ENCODE results near the gene PDE7B.

PDE7B gene

GRCh38 chr6:136069119-136069518 is 217.6 kb downstream of the PDE7B start:
- H2AFZ ChIP-seq (ENCODE audit: low read length) = no peak overlapping the region
- H3K27me3 ChIP-seq (ENCODE audit: insufficient read depth, low read length, poor library complexity, severe bottlenecking) = no peaks in the 10 kb centered on the region
- no peak overlapping the region for H3K4me3 ChIP-seq (ENCODE audit: low read length, poor library complexity, severe bottlenecking)
- no peaks in the 10 kb centered on the region for H3K9me2 ChIP-seq (replicated peaks; ENCODE audit: low read depth, low read length)
- H3K4me1 ChIP-seq (ENCODE audit: insufficient read depth, low read length, poor library complexity, severe bottlenecking) = no peaks in the 10 kb centered on the region
- H3K9me3 ChIP-seq (ENCODE audit: insufficient read depth, low read depth, low read length) = no peaks in the 10 kb centered on the region
- H3K9ac ChIP-seq (ENCODE audit: low read depth, low read length, poor library complexity, severe bottlenecking) = no peak overlapping the region
- no peaks in the 10 kb centered on the region for H3F3A ChIP-seq (ENCODE audit: low read depth)
- H4K20me1 ChIP-seq (ENCODE audit: insufficient read depth, low read length, poor library complexity, severe bottlenecking) = no peaks in the 10 kb centered on the region
- H3K36me3 ChIP-seq (ENCODE audit: insufficient read depth, low read length) = no peaks in the 10 kb centered on the region
- TF ChIP-seq EZH2phosphoT487 (IDR thresholded peaks at IDR 0.05; ENCODE audit: borderline replicate concordance) (no peak), CTCF (conservative IDR thresholded peaks at IDR 0.05; ENCODE audit: low read length) (no peak)
- no peak overlapping the region for H3K4me2 ChIP-seq (ENCODE audit: low read depth, low read length, poor library complexity, severe bottlenecking)
- no peaks in the 10 kb centered on the region for H3K79me2 ChIP-seq (ENCODE audit: insufficient read depth, low read length)

GRCh38 chr6:136070815-136071214 is 219.3 kb downstream of the PDE7B start:
- Histone ChIP-seq H3K4me2 (ENCODE audit: low read depth, low read length, poor library complexity, severe bottlenecking) (no peak overlapping the region), H3K9me3 (ENCODE audit: insufficient read depth, low read depth, low read length) (no peaks in the 10 kb centered on the region), H3K4me3 (ENCODE audit: low read length, poor library complexity, severe bottlenecking) (no peak overlapping the region), H3K4me1 (ENCODE audit: insufficient read depth, low read length, poor library complexity, severe bottlenecking) (no peaks in the 10 kb centered on the region), H3K27me3 (ENCODE audit: insufficient read depth, low read length, poor library complexity, severe bottlenecking) (no peaks in the 10 kb centered on the region), H4K20me1 (ENCODE audit: insufficient read depth, low read length, poor library complexity, severe bottlenecking) (no peaks in the 10 kb centered on the region), H3K36me3 (ENCODE audit: insufficient read depth, low read length) (no peaks in the 10 kb centered on the region), H3K9me2 (replicated peaks; ENCODE audit: low read depth, low read length) (no peaks in the 10 kb centered on the region), H2AFZ (ENCODE audit: low read length) (no peak overlapping the region), H3K9ac (ENCODE audit: low read depth, low read length, poor library complexity, severe bottlenecking) (no peak overlapping the region), H3K79me2 (ENCODE audit: insufficient read depth, low read length) (no peaks in the 10 kb centered on the region), H3F3A (ENCODE audit: low read depth) (no peaks in the 10 kb centered on the region)
- no peak for TF ChIP-seq CTCF (conservative IDR thresholded peaks at IDR 0.05; ENCODE audit: low read length)
- TF ChIP-seq EZH2phosphoT487 (IDR thresholded peaks at IDR 0.05; ENCODE audit: borderline replicate concordance) = no peak

DNA sequence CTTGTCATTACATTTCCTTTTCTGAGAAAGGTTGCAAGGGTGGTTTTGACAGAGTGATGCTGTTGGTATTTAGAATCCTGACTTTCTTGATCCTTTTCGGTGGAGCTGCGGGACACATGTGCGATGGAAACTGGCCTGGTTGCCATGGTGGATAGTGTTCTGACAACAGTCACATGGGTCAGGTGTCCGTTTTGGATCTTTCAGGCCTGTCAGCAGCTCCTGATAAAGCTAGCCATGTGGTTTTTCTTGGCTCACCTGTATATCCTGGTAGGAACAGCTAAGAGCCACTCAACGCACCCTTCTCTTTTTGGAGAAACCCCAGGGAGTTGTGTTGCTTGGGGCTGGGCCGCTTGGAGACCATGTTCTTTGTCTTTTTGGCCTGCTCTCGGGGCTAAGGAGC is 221.2 kb downstream of the PDE7B start:
- Histone ChIP-seq H3K9me3 (ENCODE audit: insufficient read depth, low read depth, low read length) (no peaks in the 10 kb centered on the region), H3K9ac (ENCODE audit: low read depth, low read length, poor library complexity, severe bottlenecking) (no peak overlapping the region), H3K4me3 (ENCODE audit: low read length, poor library complexity, severe bottlenecking) (no peak overlapping the region), H3K9me2 (replicated peaks; ENCODE audit: low read depth, low read length) (no peaks in the 10 kb centered on the region), H3K27me3 (ENCODE audit: insufficient read depth, low read length, poor library complexity, severe bottlenecking) (no peaks in the 10 kb centered on the region), H3K4me2 (ENCODE audit: low read depth, low read length, poor library complexity, severe bottlenecking) (no peak overlapping the region), H3K36me3 (ENCODE audit: insufficient read depth, low read length) (no peaks in the 10 kb centered on the region), H4K20me1 (ENCODE audit: insufficient read depth, low read length, poor library complexity, severe bottlenecking) (no peaks in the 10 kb centered on the region), H2AFZ (ENCODE audit: low read length) (no peak overlapping the region), H3K79me2 (ENCODE audit: insufficient read depth, low read length) (no peaks in the 10 kb centered on the region), H3K4me1 (ENCODE audit: insufficient read depth, low read length, poor library complexity, severe bottlenecking) (no peaks in the 10 kb centered on the region), H3F3A (ENCODE audit: low read depth) (no peaks in the 10 kb centered on the region)
- no peak for TF ChIP-seq EZH2phosphoT487 (IDR thresholded peaks at IDR 0.05; ENCODE audit: borderline replicate concordance)
- TF ChIP-seq CTCF (conservative IDR thresholded peaks at IDR 0.05; ENCODE audit: low read length) = no peak
